Right cardiac atrium (tissue), 5 donors: ENCODE data around the gene RFPL1. TPM values are rescaled to one million over a fixed set of nuclear protein-coding genes. Genes with fewer than 3 reads are reported as not detected.
"Not testable (repeated sequence)": the region's sequence is repeated elsewhere in the genome, so short reads cannot be mapped to it uniquely, and the experiment has no call there.

Experiments used
- ATAC-seq, 2 donors: fragments of 200-7000 bp; cut with Tn5 transposase; one replicate each; pipeline versions ENCODE4 v1.8.0 to v1.9.1; 2020; ENCODE audit warnings: moderate library complexity in 2 of 2, mild to moderate bottlenecking in 1 of 2
- DNase-seq, 3 donors: peaks; one replicate each; pipeline ENCODE4 v3.0.0-alpha.2; 2020
- H3K27ac ChIP-seq: one replicate; pipeline ENCODE4 v1.5.1; 2013; ENCODE audit warnings: mild to moderate bottlenecking, low read length, control low read depth, moderate library complexity
- H3K27me3 ChIP-seq: one replicate; pipeline ENCODE4 v1.6.1; 2013; ENCODE audit not compliant: control insufficient read depth, insufficient read depth
- H3K4me1 ChIP-seq: one replicate; pipeline ENCODE4 v1.6.1; 2013; ENCODE audit warnings: low read length; ENCODE audit not compliant: control insufficient read depth, insufficient read depth
- H3K4me3 ChIP-seq: one replicate; pipeline ENCODE4 v1.5.1; 2013; ENCODE audit warnings: low read length, control low read depth
- H3K9me3 ChIP-seq: one replicate; pipeline ENCODE4 v1.6.1; 2013; ENCODE audit warnings: low read length; ENCODE audit not compliant: control insufficient read depth
- WGBS: extraction: QIAGEN DNeasy Blood & Tissue Kit; methylation state at CpG from one replicate; pipeline ENCODE4 v1.1.7; 2013; 5-methylcytosine and 5-hydroxymethylcytosine counted together
- intact Hi-C, 4 donors: fragments of 100-400 bp; cut with DNase I; formaldehyde crosslinking; loops; one replicate each; pipeline versions ENCODE4 v1.11.0 to v1.14.0; 2022 to 2023
- polyA plus RNA-seq: library from polyadenylated mRNA; stranded (reverse); fragments of 200-250 nt; gene quantifications from one replicate; pipeline ENCODE4 v1.2.3, GENCODE V29; 2013
- total RNA-seq, 4 donors: library from RNA; stranded (reverse); fragmentation: NEBNext Ultra II Directional; extraction: Animal tissue kit (Norgen Biotek cat#: 25700); gene quantifications; one replicate each; pipeline ENCODE4 v1.2.1, GENCODE V29; 2021
- donor health status: healthy with polysubstance abuse.
- donor health status: DM: no; HTN: yes; CAD: no.
- donor health status: DM: no; HTN: no; CAD: no.
- donor health status: DM: no; HTN: yes; CAD: no; lungs with severe emphysema.
- donor health status: DM: yes; HTN: yes; CAD: no.

RFPL1 gene
- total and polyA plus RNA-seq, 5 donors, result not detected

- ATAC-seq, H3K27ac ChIP-seq, H3K9me3 ChIP-seq, H3K4me1 ChIP-seq, intact Hi-C loops, H3K4me3 ChIP-seq, DNase-seq, H3K27me3 ChIP-seq: not testable (repeated sequence)
- WGBS, result 42% methylated on average over 4 of the region's 4 CpGs
These were observed 26.7 kb upstream of the RFPL1 start for GRCh38 chr22:29411569-29412211.

GRCh38 chr22:29412772-29413171, 25.6 kb upstream of the RFPL1 start:
- H3K4me3 ChIP-seq, intact Hi-C loops, H3K27me3 ChIP-seq, DNase-seq, H3K4me1 ChIP-seq, H3K9me3 ChIP-seq, H3K27ac ChIP-seq: not testable (repeated sequence)
- peak; percentile 54 to 67 for ATAC-seq
- WGBS, result 27% methylated on average over 4 of the region's 4 CpGs

- peak; percentile 49 to 72 (median 64) for DNase-seq
- not testable (repeated sequence) for H3K9me3 ChIP-seq
- ATAC-seq, result peak; percentile 81 to 84
These were observed 23.3 kb upstream of the RFPL1 start for GRCh38 chr22:29414951-29415591.

GRCh38 chr22:29418704-29419103, 19.7 kb upstream of the RFPL1 start:
- H3K9me3 ChIP-seq, intact Hi-C loops, H3K4me3 ChIP-seq, H3K27ac ChIP-seq, DNase-seq, ATAC-seq, H3K4me1 ChIP-seq, H3K27me3 ChIP-seq: not testable (repeated sequence)
- 69% methylated on average over 5 of the region's 5 CpGs for WGBS

More at GRCh38 chr22:29414951-29415591, 23.3 kb upstream of the RFPL1 start:
- 30% methylated on average over 23 of the region's 23 CpGs for WGBS
- peak overlapping the region; percentile 83 for H3K27ac ChIP-seq
- intact Hi-C loops, H3K4me1 ChIP-seq, H3K27me3 ChIP-seq: not testable (repeated sequence)
- peak overlapping the region; percentile 65 for H3K4me3 ChIP-seq

DNA sequence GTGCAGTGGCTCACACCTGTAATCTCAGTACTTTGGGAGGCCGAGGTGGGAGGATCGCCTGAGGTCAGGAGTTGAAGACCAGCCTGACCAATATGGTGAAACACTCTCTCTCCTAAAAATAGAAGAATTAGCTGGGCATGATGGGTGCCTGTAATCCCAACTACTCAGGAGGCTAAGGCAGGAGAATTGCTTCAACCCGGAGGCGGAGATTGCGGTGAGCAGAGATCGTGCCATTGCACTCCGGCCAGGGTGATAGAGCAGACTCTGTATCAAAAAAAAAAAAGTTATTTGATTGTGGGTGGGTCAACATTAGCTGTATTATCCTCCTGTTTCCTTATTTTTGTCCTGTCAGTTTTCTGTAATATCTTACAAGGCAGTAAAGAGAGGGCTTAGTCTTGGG, 11.9 kb upstream of the RFPL1 start:
- no peak overlapping the region for H3K27ac ChIP-seq
- no peaks in the 10 kb centered on the region for H3K4me1 ChIP-seq
- no peak for DNase-seq
- no peaks in the 10 kb centered on the region for H3K9me3 ChIP-seq
- H3K27me3 ChIP-seq, result no peaks in the 10 kb centered on the region
- ATAC-seq, result no peak
- intact Hi-C loops, result no loop called here
- H3K4me3 ChIP-seq, result no peak overlapping the region
- WGBS, result 86% methylated on average over 7 of the region's 7 CpGs

DNA sequence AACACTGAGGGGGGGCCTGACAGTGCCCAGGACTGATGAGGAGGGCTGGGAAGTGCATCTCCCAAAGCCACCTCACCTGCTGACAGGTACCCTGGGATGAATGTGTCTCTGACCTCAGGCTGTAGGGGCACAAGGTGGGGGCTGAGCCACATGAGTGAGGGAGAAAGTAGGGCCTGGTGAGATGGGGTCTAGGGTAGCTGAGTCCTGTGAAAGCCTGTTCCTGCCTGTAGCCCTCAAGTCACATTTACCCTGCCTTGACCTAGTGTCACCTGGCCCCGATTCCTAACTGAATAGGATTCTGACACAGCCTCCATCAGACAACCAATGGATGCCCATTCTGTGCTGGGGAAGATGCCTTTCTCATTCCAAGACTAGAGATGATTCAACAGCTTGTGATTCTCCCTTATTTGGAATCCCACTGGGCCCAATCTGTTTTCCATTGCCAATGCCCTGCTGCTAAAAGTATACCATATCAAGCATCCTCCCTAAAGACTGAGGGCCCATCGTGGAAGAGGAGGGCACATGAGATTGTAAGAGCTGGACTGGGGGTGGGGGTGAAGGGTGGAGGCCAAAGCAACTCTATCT, 11.1 kb upstream of the RFPL1 start:
- ATAC-seq, result no peak
- H3K27me3 ChIP-seq, result no peaks in the 10 kb centered on the region
- WGBS, result 81% methylated on average over 2 of the region's 2 CpGs
- no peak overlapping the region for H3K27ac ChIP-seq
- no peaks in the 10 kb centered on the region for H3K4me1 ChIP-seq
- no peak overlapping the region for H3K4me3 ChIP-seq
- no peaks in the 10 kb centered on the region for H3K9me3 ChIP-seq
- no peak for DNase-seq
- intact Hi-C loops, result no loop called here

DNA sequence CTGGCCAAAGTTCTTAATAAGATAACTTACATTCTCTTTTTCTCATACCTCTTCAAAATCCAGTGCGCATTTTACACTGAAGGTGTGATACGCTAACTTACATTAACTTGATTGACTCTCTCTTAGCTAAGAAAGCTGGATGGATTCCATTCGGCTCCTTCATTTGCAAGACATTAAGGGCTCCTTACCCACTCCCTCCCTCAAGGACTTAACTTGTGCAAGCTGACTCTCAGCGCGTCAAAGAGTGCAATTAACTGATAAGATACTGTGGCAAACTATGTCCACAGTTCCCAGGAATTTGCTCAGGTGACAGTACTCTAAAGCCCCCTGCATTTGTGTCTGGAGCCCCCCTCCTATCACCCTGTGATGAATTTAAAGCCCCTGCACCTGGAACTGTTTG, 6.4 kb upstream of the RFPL1 start:
- Histone ChIP-seq H3K27ac (no peak overlapping the region), H3K4me1 (no peaks in the 10 kb centered on the region), H3K27me3 (no peaks in the 10 kb centered on the region), H3K4me3 (no peak overlapping the region), H3K9me3 (no peaks in the 10 kb centered on the region)
- intact Hi-C loops, result no loop called here
- no peak for DNase-seq
- WGBS, result 47% methylated on average over 5 of the region's 5 CpGs
- no peak for ATAC-seq

GRCh38 chr22:29433856-29434255, 4.5 kb upstream of the RFPL1 start:
- intact Hi-C loops, result no loop called here
- Histone ChIP-seq H3K4me3 (no peak overlapping the region), H3K9me3 (no peaks in the 10 kb centered on the region), H3K4me1 (no peaks in the 10 kb centered on the region), H3K27ac (no peak overlapping the region), H3K27me3 (no peaks in the 10 kb centered on the region)
- DNase-seq, result no peak
- ATAC-seq, result no peak
- 87% methylated on average over 3 of the region's 3 CpGs for WGBS

GRCh38 chr22:29434288-29434687, 4.1 kb upstream of the RFPL1 start:
- no peaks in the 10 kb centered on the region for H3K9me3 ChIP-seq
- ATAC-seq (no peak), DNase-seq (no peak)
- no peak overlapping the region for H3K4me3 ChIP-seq
- H3K27me3 ChIP-seq, result no peaks in the 10 kb centered on the region
- WGBS, result 82% methylated on average over 7 of the region's 7 CpGs
- intact Hi-C loops, result no loop called here
- no peaks in the 10 kb centered on the region for H3K4me1 ChIP-seq
- H3K27ac ChIP-seq, result no peak overlapping the region

DNA sequence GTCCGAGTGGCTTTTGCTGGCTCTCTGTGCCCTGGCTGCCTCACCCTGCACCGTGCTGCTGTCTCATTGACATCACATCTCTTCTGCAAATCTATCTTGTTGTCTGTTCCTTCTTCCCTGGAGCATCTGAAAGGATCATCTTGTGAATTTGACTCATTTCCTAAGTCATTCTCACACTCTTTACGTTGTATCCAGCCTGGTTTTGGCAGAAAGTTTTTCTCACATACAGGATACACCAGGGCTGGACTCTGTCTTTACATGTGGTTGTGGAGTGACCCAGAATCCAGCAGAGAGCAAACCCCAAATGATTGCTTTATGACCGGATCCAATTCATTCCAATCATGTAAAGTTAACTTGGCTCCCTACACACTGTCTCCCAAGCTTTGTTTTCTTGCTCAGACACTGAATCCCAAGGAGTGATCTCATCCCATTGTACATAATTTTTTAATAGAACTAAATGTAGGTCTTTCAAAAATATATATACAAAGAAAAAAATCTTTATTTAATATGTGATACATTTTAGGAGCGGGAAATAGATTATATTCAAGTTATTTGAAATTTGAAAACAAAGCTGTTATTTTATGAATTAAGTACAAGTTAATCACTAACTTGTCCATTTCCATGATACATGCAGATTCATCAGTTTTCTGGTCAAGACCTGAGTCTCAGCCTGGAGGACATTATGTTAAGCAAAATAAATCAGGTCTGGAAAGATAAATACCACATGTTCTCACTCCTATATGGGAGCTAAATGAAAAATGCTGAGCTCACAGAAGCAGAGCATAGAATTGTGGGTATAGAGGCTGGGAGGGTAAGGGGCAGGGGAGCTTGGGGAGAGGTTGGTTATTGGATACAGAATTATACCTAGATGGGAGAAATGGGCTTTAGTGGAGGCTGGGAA, 2.9 kb upstream of the RFPL1 start:
- no peak for ATAC-seq
- intact Hi-C loops, result no loop called here
- H3K27ac ChIP-seq, result no peak overlapping the region
- no peak overlapping the region for H3K4me3 ChIP-seq
- no peak for DNase-seq
- H3K4me1 ChIP-seq, result no peaks in the 10 kb centered on the region
- no peaks in the 10 kb centered on the region for H3K9me3 ChIP-seq
- 61% methylated on average over 5 of the region's 5 CpGs for WGBS
- H3K27me3 ChIP-seq, result no peaks in the 10 kb centered on the region

GRCh38 chr22:29442976-29443375, 4.6 kb downstream of the RFPL1 start:
- no peak for DNase-seq
- H3K27ac ChIP-seq, result no peak overlapping the region
- H3K9me3 ChIP-seq, result no peaks in the 10 kb centered on the region
- no peak for ATAC-seq
- WGBS, result 37% methylated on average over 1 of the region's 1 CpG
- H3K4me1 ChIP-seq, result no peaks in the 10 kb centered on the region
- intact Hi-C loops, result no loop called here
- H3K27me3 ChIP-seq, result no peaks in the 10 kb centered on the region
- no peak overlapping the region for H3K4me3 ChIP-seq
